GM12873 (cell line): ENCODE data around the gene SPINT2.

Experiments used
- TF ChIP-seq, protein P1 (sequence below): IDR thresholded peaks from 2 replicates; pipeline ENCODE4 v1.5.1; 2012; ENCODE audit warnings: low read depth, mild to moderate bottlenecking, moderate library complexity, low read length, control low read depth; ENCODE audit not compliant: insufficient read depth; ENCODE audit errors: missing control alignments

SPINT2 gene

DNA sequence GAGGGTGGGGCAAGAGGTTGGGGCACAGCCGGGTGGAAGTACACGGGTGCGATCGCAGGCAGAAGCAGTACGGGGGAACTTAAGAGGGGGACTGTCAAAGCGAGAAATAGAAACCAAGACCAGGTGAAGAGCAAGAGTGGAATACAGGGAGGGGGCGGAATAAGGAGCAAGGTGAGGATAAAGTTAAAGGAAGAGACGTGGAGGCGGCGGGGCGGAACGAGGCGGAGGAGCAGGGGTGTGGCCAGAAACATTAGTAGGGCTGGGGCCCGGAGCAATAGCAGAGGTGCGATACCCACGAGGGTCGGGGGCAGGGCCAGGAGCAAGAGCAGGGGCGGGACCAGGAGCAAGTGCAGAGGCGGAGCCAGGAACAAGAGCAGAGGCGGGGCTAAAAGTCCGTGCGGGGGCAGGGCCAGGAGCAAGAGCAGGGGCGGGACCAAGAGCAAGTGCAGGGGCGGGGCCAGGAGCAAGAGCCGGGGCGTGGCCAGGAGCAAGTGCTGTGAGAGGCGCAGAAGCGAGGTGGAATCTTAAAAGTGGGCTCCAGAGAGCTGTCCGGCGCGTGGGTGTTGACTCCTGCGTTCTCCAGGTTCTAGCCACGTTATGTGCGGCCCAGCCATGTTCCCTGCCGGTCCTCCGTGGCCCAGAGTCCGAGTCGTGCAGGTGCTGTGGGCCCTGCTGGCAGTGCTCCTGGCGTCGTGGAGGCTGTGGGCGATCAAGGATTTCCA lies 72.4 kb downstream of the SPINT2 start:
- TF ChIP-seq, protein P1, sequence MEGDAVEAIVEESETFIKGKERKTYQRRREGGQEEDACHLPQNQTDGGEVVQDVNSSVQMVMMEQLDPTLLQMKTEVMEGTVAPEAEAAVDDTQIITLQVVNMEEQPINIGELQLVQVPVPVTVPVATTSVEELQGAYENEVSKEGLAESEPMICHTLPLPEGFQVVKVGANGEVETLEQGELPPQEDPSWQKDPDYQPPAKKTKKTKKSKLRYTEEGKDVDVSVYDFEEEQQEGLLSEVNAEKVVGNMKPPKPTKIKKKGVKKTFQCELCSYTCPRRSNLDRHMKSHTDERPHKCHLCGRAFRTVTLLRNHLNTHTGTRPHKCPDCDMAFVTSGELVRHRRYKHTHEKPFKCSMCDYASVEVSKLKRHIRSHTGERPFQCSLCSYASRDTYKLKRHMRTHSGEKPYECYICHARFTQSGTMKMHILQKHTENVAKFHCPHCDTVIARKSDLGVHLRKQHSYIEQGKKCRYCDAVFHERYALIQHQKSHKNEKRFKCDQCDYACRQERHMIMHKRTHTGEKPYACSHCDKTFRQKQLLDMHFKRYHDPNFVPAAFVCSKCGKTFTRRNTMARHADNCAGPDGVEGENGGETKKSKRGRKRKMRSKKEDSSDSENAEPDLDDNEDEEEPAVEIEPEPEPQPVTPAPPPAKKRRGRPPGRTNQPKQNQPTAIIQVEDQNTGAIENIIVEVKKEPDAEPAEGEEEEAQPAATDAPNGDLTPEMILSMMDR, result no peak

DNA sequence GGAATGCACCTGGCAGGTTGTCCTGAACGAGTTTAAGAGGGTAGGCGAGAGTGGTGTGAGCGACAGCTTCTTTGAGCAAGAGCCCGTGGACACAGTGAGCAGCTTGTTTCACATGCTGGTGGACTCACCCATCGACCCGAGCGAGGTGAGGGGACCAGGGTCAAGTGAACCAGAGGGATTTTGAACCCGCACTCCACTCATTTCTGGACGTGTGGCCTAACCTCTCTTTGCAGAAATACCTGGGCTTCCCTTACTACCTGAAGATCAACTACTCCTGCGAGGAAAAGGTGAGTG lies 72.9 kb downstream of the SPINT2 start:
- TF ChIP-seq, protein P1, result no peak

DNA sequence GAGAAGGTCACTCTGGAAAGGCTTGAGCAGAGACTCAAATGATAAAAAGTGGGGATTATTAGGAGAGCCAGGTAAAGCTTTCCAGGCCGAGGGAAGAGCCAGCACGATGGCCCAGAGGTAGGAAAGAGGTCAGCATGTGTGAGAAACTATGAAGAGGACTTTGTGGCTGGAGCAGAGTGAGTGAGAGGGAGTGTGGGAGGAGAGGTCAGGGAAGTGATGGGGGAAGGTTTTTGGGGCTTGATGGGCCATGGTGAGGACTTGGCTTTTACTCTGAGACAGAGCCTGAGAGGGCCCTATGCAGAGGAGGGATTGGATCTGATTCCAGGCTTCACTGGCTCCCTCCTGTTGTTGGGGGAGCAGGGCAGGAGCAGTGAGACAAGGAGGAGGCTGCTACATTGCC lies 76.6 kb downstream of the SPINT2 start:
- TF ChIP-seq, protein P1, result no peak
